HG02763 (cell line): ENCODE results near the gene MYH11.
"Not testable (repeated sequence)": the region's sequence is repeated elsewhere in the genome, so short reads cannot be mapped to it uniquely, and the experiment has no call there.

Source experiments
- ATAC-seq: cut with Tn5 transposase; IDR thresholded peaks from one replicate; pipeline ENCODE4 v1.9.1; 2021; ENCODE audit warnings: mild to moderate bottlenecking, moderate library complexity; ENCODE audit not compliant: unreplicated experiment

Gene MYH11

DNA sequence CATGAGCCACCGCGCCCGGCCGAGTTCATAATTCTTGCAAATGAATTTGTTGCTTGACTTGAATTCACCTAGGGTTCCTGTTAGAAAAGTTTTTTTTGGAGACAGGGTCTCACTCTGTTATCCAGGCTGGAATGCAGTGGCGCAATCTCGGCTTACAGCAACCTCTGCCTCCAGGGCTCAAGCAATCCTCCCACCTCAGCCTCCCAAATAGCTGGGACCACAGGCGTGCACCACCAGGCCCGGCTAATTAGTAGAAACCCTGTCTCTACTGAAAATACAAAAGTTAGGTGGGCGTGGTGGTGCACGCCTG, 99.8 kb downstream of the MYH11 start:
- ATAC-seq: no peak

DNA sequence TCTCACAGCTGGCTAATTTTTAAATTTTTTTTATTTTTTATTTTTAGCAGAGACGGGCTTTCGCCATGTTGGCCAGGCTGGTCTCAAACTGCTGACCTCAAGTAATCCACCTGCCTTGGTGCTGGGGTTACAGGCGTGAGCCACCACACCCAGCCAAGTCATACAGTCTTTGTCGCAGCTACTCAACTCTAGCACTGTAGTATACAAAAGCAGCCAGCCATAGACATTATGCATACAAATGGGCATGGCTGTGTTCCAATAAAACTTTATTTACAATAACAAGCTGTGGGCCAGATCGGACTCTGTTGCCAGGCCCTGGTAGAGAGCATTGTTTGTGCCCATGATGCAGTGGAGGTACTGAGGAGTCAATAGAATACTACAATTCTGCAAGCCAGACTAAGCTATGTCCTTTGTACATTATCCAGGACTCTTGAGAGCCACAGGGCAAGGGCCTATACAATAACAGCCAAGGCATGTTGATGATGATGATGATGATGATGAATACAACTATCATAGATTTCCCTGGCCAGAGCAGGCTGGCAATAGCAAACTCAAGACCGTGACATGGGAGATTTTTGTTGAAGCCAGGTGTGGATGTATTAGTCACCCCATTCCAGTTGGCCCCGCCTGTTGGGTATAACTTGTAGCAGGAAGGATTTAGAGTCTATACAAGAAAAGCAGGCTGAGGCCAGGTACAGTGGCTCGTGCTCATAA, 101.8 kb downstream of the MYH11 start:
- no peak for ATAC-seq

DNA sequence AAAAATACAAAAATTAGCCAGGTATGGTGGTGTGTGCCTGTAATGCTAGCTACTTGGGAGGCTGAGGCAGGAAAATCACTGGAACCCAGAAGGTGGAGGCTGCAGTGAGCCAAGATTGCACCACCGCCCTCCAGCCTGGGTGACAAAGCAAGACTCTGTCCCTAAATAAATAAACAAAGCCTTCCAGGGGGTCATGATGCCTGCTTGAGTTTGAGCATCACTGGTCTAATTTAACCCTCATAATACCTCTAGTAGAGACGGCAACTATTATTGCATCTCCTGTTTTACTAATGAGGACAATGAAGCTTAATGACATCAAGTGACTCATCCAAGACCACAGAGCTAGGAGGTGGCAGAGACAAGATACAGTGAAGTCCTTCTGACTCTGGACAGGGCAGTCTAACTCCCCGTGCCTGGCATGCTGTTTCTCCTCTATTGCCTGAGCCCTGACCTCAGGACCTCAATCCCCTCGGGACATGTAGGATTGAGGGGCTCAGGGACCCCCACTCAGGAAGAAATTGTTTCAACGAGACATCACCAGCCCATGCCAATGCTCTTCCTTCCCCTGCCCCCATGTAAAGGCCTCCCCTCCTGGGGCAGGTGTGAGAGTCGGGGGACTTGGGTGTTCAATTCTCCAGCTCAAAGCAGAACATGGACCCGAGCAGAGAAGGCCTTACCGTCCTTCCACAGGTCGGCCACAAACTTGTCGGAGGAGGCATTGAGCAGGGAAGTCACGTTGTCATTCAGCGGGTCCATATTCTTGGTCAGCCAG, 103.9 kb downstream of the MYH11 start:
- no peak for ATAC-seq

DNA sequence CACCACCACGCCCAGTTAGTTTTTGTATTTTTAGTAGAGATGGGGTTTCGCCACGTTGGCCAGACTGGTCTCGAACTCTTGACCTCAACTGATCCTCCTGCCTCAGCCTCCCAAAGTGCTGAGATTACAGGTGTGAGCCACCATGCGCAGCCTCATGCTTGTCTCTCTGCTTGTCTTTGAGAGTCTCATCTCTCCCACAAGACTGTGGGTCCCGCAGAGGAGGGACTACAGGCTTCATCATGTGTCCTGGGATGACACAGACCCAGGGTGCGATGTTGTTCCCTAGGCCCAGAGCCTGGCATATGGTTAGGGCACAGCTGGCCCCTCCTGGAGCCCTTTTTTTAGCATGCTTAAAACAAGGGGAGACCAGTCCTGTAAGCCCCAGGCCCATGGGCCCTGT, 104.9 kb downstream of the MYH11 start:
- ATAC-seq: no peak

DNA sequence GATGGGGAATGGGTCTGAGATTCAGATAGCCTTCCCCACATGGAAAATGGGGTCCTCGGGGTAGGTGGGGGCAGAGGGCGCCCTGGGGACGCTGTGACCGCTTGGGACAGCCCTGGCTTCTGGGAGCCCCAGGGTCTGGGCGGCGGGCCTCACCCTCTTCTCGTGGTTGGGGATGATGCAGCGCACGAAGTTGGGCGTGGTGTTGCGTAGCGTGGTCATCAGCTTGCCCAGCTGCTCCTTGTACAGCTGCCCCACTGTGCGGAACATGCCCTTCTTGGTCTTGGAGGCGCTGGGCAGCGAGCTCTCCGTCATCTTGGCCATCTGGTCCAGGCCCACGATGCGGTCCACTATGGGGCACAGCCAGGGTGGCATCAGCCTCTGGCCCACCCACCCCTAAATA, 106.8 kb downstream of the MYH11 start:
- no peak for ATAC-seq

DNA sequence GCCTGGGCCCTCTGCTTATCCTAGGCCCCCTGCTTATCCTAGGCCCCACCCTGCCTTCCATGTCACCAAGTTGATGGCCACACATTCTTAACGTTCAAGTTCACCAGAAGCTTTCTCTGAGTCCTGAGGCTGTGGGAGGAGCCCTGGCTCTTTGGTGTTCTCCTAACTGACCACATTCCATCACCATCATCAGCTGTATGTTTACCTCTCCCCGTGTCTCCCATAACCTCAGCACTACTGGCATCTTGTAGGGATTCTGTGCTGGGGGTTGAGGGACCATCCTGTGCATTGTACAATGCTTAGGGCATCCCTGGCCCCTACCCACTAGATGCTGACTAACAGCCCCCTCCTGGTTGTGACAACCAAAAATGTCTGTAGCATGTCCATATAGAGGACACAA, 107.5 kb downstream of the MYH11 start:
- ATAC-seq: no peak

DNA sequence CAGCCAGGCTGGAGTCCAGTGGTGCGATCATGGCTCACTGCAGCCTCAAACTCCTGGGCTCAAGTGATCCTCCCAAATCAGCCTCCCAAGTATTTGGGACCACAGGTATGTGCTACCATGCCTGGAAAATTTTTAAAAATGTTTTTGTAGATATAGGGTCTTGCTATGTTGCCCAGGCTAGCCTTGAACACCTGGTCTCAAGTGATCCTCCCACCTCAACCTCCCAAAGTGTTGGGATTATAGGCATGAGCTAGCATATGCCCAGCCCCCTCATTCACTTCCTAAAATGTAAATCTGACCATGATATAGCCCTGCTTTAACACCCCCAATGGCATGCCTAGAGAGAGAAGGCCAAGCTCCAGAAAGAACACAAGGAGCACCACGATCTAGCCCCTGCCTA, 108.2 kb downstream of the MYH11 start:
- ATAC-seq: no peak

DNA sequence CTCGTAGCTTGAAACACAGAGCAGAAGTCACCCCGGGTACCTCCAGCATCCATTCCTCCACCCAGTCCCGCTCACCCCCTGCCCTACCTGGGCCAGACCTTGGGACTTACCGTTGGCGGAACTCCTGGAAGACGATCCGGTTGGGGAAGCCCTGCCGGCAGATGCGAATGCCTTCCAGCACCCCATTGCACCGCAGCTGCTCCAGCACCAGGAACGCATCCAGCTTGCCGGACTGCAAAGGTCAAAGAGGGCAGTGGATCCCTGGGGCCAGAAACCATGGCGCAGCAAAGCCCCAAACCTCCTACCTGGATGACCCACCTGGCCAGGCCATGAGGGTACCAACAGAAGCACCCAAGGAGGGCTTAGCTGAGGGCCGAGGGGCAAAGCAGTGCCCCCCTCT, 108.9 kb downstream of the MYH11 start:
- ATAC-seq: no peak

DNA sequence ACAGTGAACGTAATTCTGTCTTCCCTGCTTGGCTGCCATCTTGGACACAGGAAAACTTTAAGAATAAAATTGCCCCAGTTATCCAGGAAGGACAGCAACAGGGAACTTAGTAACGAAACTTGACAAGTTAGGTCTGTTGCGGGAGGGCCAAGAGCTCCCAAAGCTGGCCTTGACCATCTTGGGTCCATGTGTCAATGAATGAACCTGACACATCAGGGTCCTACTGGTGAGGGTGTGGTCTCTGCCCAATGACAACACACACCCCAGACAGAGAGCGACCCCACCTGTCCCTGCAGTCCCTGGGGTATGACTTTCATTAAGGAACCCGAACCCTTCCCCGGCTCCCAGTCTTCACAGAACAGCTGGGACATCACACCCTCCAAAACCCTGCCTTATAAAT, 110.5 kb downstream of the MYH11 start:
- ATAC-seq: no peak

DNA sequence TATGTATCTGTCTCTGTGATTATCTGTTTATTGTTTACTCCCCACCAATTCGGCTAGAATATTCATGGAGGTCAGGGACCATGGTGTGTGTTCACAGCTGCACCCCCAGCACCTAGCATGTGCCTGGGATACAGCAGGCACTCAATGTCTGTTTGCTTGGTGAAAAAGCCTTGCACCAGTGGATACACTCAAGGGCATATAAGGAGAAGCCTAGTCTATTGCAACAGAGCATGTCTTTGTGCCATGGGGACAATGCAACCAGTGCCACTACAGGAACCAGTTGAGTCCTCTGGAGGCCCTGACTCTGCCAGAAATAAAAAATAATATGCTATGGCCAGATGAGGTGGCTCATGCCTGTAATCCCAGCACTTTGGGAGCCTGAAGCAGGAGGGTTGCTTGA, 113.2 kb downstream of the MYH11 start:
- no peak for ATAC-seq

DNA sequence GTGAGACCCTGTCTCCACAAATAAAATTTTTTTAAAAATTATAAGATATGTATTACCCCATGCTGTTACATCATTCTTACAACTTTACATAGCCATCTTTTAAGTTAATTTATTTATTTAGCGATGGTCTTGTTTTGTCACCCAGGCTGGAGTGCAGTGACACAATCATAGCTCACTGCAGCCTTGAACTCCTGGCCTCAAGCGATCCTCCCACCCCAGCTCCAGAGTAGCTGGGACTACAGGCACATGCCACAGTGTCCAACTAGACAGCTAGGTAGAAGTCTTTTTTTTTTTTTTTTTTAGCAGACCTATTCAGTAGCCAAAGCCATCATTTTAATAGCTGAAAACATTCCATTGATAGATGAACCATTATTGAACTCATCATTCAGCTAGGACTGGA, 114.1 kb downstream of the MYH11 start:
- ATAC-seq: no peak

DNA sequence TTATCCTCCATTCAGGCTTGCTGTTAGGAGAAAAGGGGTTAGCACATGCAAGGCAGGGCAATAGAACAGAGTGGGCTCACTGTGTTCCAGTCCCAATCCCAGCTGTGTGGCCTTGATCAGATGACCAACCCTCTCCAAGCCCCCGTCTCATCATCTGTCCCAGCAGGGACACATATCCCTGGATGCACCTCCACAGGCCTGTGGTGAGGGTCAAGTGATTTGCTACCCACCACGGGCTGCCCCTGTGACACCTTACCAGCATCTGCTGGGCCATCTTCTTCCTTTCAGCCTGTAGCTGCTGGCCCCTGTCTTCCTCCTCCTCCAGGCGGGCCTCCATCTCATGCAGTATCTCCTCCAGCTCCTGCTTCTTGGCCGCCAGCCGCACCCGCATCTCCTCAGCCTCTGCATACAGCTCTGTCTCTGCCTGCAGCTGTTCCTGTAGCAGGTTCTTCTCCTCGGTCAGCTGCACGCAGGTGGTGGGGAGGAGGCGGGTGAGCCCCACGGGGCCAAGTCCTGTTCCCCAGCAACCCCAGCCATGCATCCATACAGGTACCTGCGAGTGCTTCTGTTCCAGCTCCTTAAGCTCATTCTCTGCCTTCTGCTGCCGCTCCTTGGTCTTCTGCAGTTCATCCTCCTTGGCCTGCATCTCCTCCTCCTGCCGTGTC, 115.5 kb downstream of the MYH11 start:
- ATAC-seq: no peak

DNA sequence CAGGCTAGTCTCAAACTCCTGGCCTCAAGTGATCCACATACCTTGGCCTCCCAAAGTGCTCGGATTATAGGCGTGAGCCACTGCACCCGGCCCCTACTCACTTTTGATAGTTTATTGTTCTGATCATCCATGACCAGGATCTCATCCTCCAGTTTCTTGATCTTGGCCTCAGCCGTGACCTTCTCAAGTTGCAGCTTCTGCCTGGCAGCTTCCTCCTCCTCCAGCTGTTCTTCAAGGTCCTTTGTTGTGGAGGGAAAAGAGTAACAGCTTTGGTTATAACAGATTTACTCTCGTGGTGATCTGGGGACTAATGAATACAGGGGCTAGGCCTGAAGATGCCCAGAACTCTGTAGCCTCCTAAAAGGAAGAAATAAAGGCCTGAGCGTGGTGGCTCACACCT, 116.9 kb downstream of the MYH11 start:
- ATAC-seq: no peak

DNA sequence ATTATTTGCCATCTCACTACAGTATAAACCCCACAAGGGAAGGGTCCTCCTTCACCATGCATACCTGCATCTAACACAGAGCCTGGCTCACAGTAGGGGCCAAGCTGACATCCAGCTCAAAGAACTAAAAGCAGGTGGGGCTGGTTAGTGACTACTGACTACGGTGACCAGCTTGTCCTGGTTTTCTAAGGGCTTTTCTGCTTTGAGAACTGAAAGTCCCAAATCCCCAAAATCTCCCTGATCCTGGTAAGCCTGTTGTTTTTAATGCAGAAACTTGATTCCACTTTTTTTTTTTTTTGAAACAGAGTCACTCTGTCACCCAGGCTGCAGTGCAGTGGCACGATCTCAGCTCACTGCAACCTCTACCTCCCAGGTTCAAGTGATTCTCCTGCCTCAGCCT, 117.4 kb downstream of the MYH11 start:
- ATAC-seq: no peak

DNA sequence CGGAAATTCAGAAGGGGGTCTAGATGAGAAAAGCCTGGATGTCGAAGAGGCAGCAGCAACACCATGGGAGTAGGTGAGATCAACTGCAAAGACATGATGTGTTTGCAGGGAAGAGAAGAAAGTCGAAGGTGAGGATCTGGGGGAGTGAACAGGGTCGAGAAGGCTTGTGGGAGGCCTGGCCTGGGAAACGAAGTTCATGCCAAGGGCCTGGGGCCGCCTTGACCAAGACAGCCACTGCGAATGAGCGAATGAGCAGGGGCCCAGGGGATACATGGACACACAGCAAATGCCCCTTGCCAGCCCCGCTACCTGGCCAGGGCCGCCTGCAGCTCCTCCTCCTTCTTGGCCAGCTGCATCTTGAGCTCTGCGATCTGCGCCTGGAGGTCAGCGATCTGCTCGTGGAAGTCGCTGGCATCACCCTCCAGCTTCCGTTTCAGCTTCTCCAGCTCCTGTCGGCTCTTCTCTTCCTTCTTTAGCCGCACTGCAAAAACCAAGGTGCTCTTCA, 119.6 kb downstream of the MYH11 start:
- ATAC-seq: no peak

DNA sequence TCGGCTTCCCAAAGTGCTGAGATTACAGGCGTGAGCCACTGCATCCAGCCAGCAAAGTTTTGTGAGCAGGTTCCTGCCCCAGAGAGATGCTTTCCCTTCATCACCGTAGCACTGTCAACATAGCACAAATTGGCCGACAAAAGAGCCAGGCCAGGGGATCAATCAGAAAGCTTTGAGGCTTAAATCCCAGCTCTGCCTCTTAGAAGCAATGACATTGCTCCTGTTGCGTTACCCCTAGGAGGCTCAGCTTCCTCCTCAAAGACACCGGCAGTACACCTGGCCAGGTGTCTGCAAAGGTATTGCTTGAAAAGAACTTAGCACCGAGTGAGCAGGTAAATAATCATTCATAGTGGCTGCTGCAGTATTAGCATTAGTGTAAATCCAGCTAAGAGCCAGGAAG, 120.3 kb downstream of the MYH11 start:
- no peak for ATAC-seq

DNA sequence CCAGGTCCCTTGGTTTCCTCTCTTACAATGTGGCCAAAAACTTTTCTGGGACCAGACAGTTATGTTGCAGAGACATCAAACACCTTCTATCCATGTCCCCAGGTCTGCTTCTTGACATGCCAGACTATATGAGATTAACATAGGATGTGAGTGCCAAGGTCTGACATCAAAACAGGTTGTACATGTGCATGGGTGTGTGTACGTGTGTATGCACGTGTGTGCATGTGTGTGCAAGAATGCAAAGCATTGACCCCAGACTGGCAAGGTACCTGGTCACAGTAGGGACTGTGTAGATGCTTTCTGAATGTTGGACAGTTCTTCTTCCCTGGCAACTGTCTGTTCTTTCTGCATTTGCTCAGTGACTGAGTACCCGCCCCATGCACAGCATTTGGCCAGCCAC, 121.2 kb downstream of the MYH11 start:
- no peak for ATAC-seq

DNA sequence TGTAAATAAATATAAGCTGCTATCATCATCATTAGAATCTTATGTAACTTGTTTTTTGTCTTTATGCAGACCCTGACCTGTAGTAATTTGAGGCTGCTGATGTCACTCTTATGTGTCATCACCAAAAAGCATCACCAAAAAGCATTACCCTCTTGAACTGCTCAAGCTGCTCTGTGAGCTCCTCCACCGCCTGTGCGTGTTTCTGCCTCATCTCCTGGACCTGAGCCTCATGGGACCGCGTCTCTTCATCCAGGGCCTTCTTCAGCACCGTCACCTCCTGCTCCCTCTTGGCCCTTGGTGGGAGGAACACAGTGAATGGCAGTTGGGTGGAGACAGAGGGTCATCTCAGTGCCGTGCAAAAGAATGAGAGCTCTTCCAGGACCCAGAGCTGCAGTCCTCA, 124.4 kb downstream of the MYH11 start:
- no peak for ATAC-seq

DNA sequence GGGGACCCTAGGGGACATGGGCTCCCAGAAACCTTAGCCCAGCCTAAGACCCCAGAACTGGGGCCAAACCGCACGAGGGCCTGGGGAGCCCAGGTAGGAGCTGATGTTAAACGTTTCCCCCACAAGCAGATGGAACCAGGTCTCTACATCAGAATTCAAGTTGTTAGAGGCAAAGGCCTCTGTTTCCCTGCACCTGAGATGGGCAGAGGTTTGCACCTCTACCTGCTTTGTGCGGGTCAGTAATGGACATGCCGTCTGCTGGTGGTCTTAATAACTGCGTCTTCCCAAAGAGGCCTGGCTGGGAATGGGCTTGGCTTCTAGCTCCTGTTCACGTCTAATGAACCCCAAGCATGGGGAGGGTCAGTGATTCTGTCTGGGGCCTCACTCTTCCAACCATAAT, 127.7 kb downstream of the MYH11 start:
- ATAC-seq: no peak

DNA sequence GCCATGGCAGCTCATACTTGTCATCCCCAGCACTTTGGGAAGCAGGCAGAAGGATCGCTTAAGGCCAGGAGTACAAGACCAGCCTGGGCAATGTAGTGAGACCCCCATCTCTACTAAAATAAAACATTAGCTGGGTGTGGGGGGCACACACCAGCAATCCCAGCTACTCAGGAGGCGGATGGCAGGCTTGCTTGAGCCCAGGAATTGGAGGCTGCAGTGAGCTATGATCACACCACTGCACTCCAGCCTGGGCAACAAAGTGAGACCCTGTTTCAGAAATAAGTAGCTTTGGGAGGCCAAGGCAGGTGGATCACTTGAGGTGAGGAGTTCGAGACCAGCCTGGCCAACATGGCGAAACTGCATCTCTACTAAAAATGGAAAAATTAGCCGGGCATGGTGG, 129.1 kb downstream of the MYH11 start:
- not testable (repeated sequence) for ATAC-seq

DNA sequence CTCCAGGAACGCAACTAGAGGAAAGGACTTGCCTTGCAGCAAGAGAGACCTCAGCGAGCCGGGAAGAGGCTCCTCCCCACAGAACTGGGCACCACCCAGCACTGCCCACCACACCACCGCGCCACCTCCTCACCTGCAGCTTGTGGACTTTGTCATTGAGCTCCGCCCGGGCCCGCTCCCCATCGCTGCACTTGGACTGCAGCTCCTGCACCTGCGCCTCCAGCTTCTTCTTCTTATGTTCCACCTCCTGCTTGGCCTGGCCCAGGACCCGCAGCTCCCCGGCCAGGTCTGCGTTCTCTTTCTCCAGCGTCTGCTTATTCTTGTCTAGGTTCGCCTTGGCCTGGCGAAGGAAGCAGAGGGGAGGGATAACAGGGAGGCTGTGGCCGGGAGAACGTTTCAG, 130.1 kb downstream of the MYH11 start:
- no peak for ATAC-seq

DNA sequence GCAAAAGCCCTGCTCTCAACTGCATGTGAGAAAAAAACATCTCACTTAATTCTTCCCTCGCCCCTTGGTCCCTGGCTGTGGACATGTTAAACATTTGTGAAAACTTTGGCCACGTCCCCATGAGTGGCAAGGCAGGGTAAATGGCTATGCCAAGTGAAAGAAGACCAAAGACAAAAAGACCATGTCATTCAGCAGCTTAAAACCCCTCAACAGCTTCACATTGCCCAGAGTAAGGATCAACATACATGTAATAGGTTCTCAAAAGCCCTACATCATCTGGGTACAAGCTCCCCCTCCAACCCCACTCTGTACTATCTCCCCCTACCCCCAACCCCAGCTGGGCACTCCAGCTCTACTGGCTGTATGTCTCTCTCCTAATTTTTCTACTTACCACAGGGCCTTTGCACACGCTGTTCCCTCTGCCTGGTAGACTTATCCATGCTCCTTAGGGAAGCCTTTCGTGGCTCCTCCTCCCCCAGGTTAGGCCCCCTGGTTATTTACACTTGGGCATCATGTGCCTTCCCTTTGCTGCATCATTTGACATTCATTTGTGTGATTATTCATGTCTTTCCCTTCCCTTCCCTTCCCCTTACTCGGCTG, 131.1 kb downstream of the MYH11 start:
- ATAC-seq: no peak
